ENCODE measurements around the gene CISTR. TPM values are rescaled to one million over a fixed set of nuclear protein-coding genes. Genes with fewer than 3 reads are reported as not detected.

Gene CISTR
- polyA plus RNA-seq, 1 experiment, result not detected

DNA sequence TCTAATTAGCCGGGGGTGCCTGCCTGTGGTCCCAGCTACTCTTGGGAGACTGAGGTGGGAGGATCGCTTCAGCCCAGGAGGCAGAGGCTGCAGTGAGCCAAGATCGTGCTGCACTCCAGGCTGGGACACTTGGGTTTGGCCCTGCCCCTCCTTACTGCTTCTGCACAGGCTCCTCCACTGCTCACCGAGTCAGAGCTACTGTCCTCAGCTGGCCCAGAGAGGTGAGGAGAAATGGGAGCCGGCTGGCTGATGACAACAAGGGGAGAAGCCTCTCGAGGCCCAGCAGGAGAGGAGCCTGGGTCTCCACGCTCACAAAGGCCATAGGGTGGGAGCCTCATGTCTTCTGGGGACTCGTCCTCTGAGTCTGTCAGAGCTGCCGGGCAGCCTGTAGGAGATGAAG lies 38.3 kb downstream of the CISTR start:
- CTCF ChIA-PET, result interaction anchor here (0.5 to 2.0 kb wide), 5 partner anchors 11 to 486 kb away, joined by 3 to 7 read pairs (median 4); no protein-coding TSS in a partner anchor
- H3K27ac ChIP-seq (ENCODE audit: low read depth, low read length), result no peak overlapping the region

DNA sequence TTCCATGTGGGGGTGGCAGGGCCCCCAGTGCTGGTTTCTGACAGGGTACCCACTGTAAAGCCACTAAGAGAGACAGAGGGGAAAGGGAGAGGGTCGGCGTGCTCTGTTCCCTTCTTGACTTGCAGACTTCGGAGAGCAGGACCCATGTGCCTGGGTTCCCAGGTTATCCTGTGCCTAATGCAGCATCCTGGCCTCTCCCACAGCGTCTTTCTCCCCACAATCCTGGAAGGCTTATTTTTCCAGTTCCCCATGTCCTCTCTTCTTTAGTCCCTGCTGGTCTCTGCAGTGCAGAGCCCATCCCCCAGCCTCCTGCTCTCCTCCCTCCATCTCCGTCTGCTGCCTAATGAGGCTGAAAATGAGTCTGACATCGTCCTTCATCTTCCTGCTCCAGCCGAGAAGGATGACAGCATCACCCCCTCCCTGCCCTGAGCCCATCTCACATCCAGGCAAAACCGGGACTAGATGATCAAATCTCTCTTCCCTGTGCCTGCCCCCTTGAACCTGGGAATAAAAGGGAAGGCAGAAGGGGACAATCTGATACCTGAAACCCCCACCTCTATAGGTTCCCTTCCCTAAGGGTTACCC lies 39.6 kb downstream of the CISTR start:
- ChIA-PET CTCF (no interaction called here), POLR2A (no interaction called here)
- Histone ChIP-seq H3K4me3 (ENCODE audit: low read depth, low read length) (no peak overlapping the region), H3K27me3 (ENCODE audit: control insufficient read depth, insufficient read depth, low read length) (peaks cover 11% of the 10 kb centered on the region), H3K9me3 (ENCODE audit: control insufficient read depth, insufficient read depth, low read length) (no peaks in the 10 kb centered on the region), H3K27ac (ENCODE audit: low read depth, low read length) (no peak overlapping the region)
- DNase-seq (ENCODE audit: low read depth, low spot score), result no peak
- TF ChIP-seq, protein P1, sequence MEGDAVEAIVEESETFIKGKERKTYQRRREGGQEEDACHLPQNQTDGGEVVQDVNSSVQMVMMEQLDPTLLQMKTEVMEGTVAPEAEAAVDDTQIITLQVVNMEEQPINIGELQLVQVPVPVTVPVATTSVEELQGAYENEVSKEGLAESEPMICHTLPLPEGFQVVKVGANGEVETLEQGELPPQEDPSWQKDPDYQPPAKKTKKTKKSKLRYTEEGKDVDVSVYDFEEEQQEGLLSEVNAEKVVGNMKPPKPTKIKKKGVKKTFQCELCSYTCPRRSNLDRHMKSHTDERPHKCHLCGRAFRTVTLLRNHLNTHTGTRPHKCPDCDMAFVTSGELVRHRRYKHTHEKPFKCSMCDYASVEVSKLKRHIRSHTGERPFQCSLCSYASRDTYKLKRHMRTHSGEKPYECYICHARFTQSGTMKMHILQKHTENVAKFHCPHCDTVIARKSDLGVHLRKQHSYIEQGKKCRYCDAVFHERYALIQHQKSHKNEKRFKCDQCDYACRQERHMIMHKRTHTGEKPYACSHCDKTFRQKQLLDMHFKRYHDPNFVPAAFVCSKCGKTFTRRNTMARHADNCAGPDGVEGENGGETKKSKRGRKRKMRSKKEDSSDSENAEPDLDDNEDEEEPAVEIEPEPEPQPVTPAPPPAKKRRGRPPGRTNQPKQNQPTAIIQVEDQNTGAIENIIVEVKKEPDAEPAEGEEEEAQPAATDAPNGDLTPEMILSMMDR (IDR thresholded peaks at IDR 0.05; ENCODE audit: low read depth, low read length), result no peak

More for the DNA sequence above, 38.3 kb downstream of the CISTR start:
- Histone ChIP-seq H3K9me3 (ENCODE audit: control insufficient read depth, insufficient read depth, low read length) (no peaks in the 10 kb centered on the region), H3K27me3 (ENCODE audit: control insufficient read depth, insufficient read depth, low read length) (peaks cover 6% of the 10 kb centered on the region), H3K4me3 (ENCODE audit: low read depth, low read length) (no peak overlapping the region)
- TF ChIP-seq, protein P1 (IDR thresholded peaks at IDR 0.05; ENCODE audit: low read depth, low read length), result no peak
- no peak for DNase-seq (ENCODE audit: low read depth, low spot score)
- POLR2A ChIA-PET, result no interaction called here

DNA sequence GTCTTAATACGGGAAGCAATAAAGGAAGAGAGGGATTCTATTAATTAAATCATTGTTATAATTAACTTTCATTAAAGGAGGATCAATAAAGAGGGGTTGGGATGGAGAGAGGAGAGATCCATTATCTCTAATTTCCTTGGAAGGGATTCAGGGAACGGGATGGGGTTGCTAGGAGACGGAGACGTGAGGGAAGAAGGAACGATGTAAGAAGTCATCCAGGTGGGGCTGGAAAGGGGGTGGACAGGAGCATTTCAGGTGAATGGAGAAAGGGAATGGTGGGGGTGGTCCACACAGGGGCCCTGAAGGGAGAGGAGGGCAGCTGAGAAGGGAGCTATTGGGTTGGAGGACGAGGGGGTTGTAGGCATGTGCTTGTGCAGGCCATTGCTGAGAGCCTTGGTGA lies 41.7 kb downstream of the CISTR start:
- TF ChIP-seq, protein P1 (IDR thresholded peaks at IDR 0.05; ENCODE audit: low read depth, low read length), result no peak
- H3K4me3 ChIP-seq (ENCODE audit: low read depth, low read length), result no peak overlapping the region
- ChIA-PET POLR2A (no interaction called here), CTCF (interaction anchor here (0.9 to 10.0 kb wide), 3 partner anchors 8 to 33 kb away, joined by 3 to 518 read pairs (median 7); no protein-coding TSS in a partner anchor)
- no peak overlapping the region for H3K27ac ChIP-seq (ENCODE audit: low read depth, low read length)
- H3K27me3 ChIP-seq (ENCODE audit: control insufficient read depth, insufficient read depth, low read length), result peaks cover 20% of the 10 kb centered on the region
- H3K9me3 ChIP-seq (ENCODE audit: control insufficient read depth, insufficient read depth, low read length), result no peaks in the 10 kb centered on the region
- no peak for DNase-seq (ENCODE audit: low read depth, low spot score)

DNA sequence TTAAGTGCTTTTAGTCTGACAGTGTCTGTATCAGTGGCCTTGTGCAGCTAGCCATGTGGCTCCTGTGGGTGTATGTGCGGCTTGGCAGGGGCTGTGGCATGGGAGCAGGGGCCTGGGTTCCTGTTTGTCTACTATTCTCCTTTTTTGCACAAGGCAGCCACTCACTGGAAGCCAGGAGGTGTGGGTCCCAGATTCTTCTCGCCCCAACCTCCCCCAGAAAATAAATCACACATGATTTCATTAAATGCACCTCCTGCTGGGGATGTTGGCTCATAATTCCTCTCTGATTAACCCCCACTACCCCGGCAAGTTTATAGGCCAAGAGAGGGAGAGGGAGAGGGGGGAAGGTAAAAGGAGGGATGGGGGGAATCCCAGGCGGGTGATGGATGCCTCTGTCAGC lies 42.1 kb downstream of the CISTR start:
- TF ChIP-seq, protein P1 (IDR thresholded peaks at IDR 0.05; ENCODE audit: low read depth, low read length), result no peak
- no peaks in the 10 kb centered on the region for H3K9me3 ChIP-seq (ENCODE audit: control insufficient read depth, insufficient read depth, low read length)
- H3K4me3 ChIP-seq (ENCODE audit: low read depth, low read length), result no peak overlapping the region
- CTCF ChIA-PET, result interaction anchor here (0.9 to 10.0 kb wide), 3 partner anchors 8 to 34 kb away, joined by 3 to 518 read pairs (median 7); no protein-coding TSS in a partner anchor
- peaks cover 22% of the 10 kb centered on the region for H3K27me3 ChIP-seq (ENCODE audit: control insufficient read depth, insufficient read depth, low read length)
- no peak for DNase-seq (ENCODE audit: low read depth, low spot score)
- no peak overlapping the region for H3K27ac ChIP-seq (ENCODE audit: low read depth, low read length)
- POLR2A ChIA-PET, result no interaction called here

DNA sequence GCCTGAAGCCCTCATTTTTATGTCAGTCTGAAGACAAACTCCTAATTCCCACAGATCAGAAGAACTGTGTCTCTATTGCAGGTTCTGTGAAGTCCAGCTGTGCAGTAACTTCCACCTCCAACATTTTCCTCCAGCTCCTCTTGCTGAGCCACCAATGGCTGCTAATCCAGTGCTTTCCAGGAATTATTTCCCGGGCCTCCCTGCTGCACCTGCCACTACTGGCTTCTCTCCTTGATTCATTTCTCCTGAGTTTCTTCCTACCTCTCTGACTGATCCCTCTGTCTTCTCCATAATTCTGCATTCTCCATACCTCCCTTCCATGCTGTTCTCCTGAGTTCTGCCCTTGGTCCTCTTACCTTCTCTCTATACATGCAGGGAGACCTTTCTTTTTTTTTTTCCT lies 45.7 kb downstream of the CISTR start:
- Histone ChIP-seq H3K27ac (ENCODE audit: low read depth, low read length) (no peak overlapping the region), H3K4me3 (ENCODE audit: low read depth, low read length) (no peak overlapping the region), H3K9me3 (ENCODE audit: control insufficient read depth, insufficient read depth, low read length) (no peaks in the 10 kb centered on the region), H3K27me3 (ENCODE audit: control insufficient read depth, insufficient read depth, low read length) (peaks cover 32% of the 10 kb centered on the region)
- ChIA-PET POLR2A (no interaction called here), CTCF (interaction anchor here (0.6 to 10.0 kb wide), 2 partner anchors 16 to 37 kb away, joined by 3 to 518 read pairs; no protein-coding TSS in a partner anchor)
- TF ChIP-seq, protein P1 (IDR thresholded peaks at IDR 0.05; ENCODE audit: low read depth, low read length), result no peak
- no peak for DNase-seq (ENCODE audit: low read depth, low spot score)
